Measurements from ENCODE around the gene ADGRG2. TPM values are rescaled to one million over a fixed set of nuclear protein-coding genes. Genes with fewer than 3 reads are reported as not detected.

ADGRG2 gene
- total RNA-seq, 3 donors from 2014 or later (not counting 1 experiment from before 2014, with no cell fraction given), result not detected

DNA sequence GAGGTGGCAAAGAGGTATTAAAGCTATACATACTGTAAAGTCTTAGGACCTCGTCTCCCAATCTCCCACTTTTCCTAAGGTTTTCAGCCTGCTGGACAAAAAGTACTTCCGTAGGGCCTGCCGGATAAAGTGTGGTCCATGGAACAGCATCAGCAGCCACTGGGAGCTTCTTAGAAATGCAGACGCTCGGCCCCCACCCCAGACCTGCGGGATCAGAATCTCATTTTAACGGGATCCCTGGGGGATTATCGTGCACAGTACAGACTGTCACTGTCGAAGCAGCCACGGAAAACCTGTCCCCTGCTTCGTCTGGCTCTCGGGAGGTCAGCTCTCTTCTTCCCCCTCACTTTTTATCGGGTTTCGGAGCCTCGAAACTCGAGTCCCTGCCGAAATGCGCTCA is 802 bp downstream of the ADGRG2 start:
- H3K27me3 Mint-ChIP-seq (ENCODE audit: low read depth in 2 of 2), result peaks cover 24 to 71% of the 10 kb centered on the region in 2 donors
- 4% methylated on average over 18 of the region's 18 CpGs for WGBS (ENCODE audit: insufficient coverage)
- Histone ChIP-seq H3K4me1 (ENCODE audit: control insufficient read depth, insufficient read depth, low read length) (peaks cover 3% of the 10 kb centered on the region), H3K27me3 (ENCODE audit: control insufficient read depth, insufficient read depth, low read length) (peaks cover 9% of the 10 kb centered on the region), H3K4me3 (ENCODE audit: low read length) (no peak overlapping the region), H3K9me3 (ENCODE audit: control insufficient read depth, insufficient read depth, low read length) (no peaks in the 10 kb centered on the region), H3K36me3 (ENCODE audit: control insufficient read depth, insufficient read depth, low read length) (no peaks in the 10 kb centered on the region), H3K27ac (ENCODE audit: low read length) (no peak overlapping the region)
- H3K9me3 Mint-ChIP-seq, result no peaks in the 10 kb centered on the region
- no peaks in the 10 kb centered on the region for H3K4me1 Mint-ChIP-seq
- TF ChIP-seq, protein P1, sequence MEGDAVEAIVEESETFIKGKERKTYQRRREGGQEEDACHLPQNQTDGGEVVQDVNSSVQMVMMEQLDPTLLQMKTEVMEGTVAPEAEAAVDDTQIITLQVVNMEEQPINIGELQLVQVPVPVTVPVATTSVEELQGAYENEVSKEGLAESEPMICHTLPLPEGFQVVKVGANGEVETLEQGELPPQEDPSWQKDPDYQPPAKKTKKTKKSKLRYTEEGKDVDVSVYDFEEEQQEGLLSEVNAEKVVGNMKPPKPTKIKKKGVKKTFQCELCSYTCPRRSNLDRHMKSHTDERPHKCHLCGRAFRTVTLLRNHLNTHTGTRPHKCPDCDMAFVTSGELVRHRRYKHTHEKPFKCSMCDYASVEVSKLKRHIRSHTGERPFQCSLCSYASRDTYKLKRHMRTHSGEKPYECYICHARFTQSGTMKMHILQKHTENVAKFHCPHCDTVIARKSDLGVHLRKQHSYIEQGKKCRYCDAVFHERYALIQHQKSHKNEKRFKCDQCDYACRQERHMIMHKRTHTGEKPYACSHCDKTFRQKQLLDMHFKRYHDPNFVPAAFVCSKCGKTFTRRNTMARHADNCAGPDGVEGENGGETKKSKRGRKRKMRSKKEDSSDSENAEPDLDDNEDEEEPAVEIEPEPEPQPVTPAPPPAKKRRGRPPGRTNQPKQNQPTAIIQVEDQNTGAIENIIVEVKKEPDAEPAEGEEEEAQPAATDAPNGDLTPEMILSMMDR (IDR thresholded peaks at IDR 0.05), result no peak
- DNase-seq (no peak), ATAC-seq (no peak)
- H3K27ac Mint-ChIP-seq, result no peak overlapping the region
- intact Hi-C loops (cut with micrococcal nuclease), result no loop called here
- H3K4me3 Mint-ChIP-seq, result no peak overlapping the region
- no peaks in the 10 kb centered on the region for H3K36me3 Mint-ChIP-seq

DNA sequence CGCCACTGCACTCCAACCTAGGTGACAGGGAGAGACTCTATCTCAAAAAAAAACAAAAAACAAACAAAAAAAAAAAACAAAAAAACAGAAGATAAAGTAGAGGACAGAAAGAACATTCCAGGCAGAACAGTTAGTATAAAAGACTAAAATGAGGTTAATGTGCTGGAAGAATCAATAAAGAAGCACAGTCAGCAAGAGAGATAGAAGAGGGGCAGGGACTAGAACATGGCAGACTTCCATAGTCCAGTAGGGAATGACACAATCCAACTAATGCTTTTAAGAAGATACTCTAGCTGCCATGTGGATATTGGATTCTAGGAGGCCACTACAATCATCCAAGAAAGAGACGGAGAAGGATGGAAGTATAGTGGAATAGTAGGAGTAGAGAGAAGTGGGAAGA is 11.6 kb downstream of the ADGRG2 start:
- DNase-seq (no peak), ATAC-seq (no peak)
- no peaks in the 10 kb centered on the region for H3K9me3 ChIP-seq (ENCODE audit: control insufficient read depth, insufficient read depth, low read length)
- H3K27me3 ChIP-seq (ENCODE audit: control insufficient read depth, insufficient read depth, low read length), result peaks cover 2% of the 10 kb centered on the region
- no peaks in the 10 kb centered on the region for H3K4me1 ChIP-seq (ENCODE audit: control insufficient read depth, insufficient read depth, low read length)
- no peaks in the 10 kb centered on the region for H3K36me3 Mint-ChIP-seq
- H3K27ac ChIP-seq (ENCODE audit: low read length), result no peak overlapping the region
- H3K4me3 Mint-ChIP-seq, result no peak overlapping the region
- TF ChIP-seq, protein P1 (IDR thresholded peaks at IDR 0.05), result no peak
- H3K27ac Mint-ChIP-seq, result no peak overlapping the region
- H3K4me1 Mint-ChIP-seq, result no peaks in the 10 kb centered on the region
- no peak overlapping the region for H3K4me3 ChIP-seq (ENCODE audit: low read length)
- H3K9me3 Mint-ChIP-seq, result peaks cover 0 to 2% of the 10 kb centered on the region in 2 donors
- 100% methylated on average over 1 of the region's 2 CpGs for WGBS (ENCODE audit: insufficient coverage)
- intact Hi-C loops (cut with micrococcal nuclease), result no loop called here
- H3K27me3 Mint-ChIP-seq (ENCODE audit: low read depth in 2 of 2), result peaks cover 27 to 38% of the 10 kb centered on the region in 2 donors
- no peaks in the 10 kb centered on the region for H3K36me3 ChIP-seq (ENCODE audit: control insufficient read depth, insufficient read depth, low read length)

DNA sequence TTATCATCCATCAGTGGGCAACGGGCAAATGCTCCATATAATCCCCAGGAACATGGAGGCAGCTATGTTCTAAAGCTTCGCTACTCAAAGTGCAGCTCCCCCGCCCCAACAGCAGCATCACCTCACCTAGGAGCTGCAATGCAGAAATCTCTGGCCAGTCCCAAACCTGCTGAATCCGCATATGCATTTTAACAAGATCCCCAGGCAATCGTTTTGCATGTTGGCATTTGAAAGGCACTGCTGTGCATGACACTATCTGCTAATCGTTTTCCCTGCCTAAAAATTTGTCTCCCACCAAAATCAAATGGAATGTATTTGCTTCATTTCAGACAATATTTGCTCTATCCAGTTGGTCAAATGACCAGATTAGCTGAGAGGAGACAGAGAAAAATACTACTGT is 15.2 kb downstream of the ADGRG2 start:
- Histone ChIP-seq H3K27me3 (ENCODE audit: control insufficient read depth, insufficient read depth, low read length) (peaks cover 2% of the 10 kb centered on the region), H3K4me1 (ENCODE audit: control insufficient read depth, insufficient read depth, low read length) (no peaks in the 10 kb centered on the region), H3K9me3 (ENCODE audit: control insufficient read depth, insufficient read depth, low read length) (no peaks in the 10 kb centered on the region), H3K4me3 (ENCODE audit: low read length) (no peak overlapping the region), H3K36me3 (ENCODE audit: control insufficient read depth, insufficient read depth, low read length) (no peaks in the 10 kb centered on the region), H3K27ac (ENCODE audit: low read length) (no peak overlapping the region)
- Mint-ChIP-seq H3K27ac (no peak overlapping the region), H3K4me3 (no peak overlapping the region), H3K9me3 (peaks cover 0 to 2% of the 10 kb centered on the region in 2 donors), H3K4me1 (no peaks in the 10 kb centered on the region), H3K36me3 (no peaks in the 10 kb centered on the region), H3K27me3 (ENCODE audit: low read depth in 2 of 2) (peaks cover 27 to 38% of the 10 kb centered on the region in 2 donors)
- TF ChIP-seq, protein P1 (IDR thresholded peaks at IDR 0.05), result no peak
- ATAC-seq (no peak), DNase-seq (no peak)
- 29% methylated on average over 6 of the region's 6 CpGs for WGBS (ENCODE audit: insufficient coverage)
- intact Hi-C loops (cut with micrococcal nuclease), result no loop called here

DNA sequence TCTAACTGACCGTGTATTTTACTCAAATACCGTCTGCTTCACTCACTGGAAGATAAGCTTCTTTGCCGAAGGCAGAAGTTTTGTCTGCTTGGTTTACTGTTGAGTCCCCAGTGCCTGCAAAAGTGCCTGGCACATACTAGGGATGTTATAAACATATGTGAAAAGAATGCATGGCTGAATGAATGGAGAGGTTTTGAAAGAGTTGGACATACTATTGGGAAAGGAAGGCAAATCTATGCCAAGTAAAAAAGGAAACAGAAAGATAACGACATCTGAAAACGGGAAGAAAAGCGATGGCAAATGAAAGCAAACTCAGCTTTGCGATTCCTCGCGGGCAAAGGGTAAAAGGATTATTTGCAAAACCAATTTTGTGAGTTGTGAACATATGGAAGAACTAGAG is 21.7 kb downstream of the ADGRG2 start:
- H3K9me3 Mint-ChIP-seq, result no peaks in the 10 kb centered on the region
- no peaks in the 10 kb centered on the region for H3K27me3 Mint-ChIP-seq (ENCODE audit: low read depth in 2 of 2)
- Histone ChIP-seq H3K36me3 (ENCODE audit: control insufficient read depth, insufficient read depth, low read length) (no peaks in the 10 kb centered on the region), H3K27ac (ENCODE audit: low read length) (no peak overlapping the region), H3K4me3 (ENCODE audit: low read length) (no peak overlapping the region), H3K9me3 (ENCODE audit: control insufficient read depth, insufficient read depth, low read length) (no peaks in the 10 kb centered on the region), H3K27me3 (ENCODE audit: control insufficient read depth, insufficient read depth, low read length) (no peaks in the 10 kb centered on the region), H3K4me1 (ENCODE audit: control insufficient read depth, insufficient read depth, low read length) (no peaks in the 10 kb centered on the region)
- DNase-seq (no peak), ATAC-seq (no peak)
- H3K36me3 Mint-ChIP-seq, result no peaks in the 10 kb centered on the region
- H3K4me3 Mint-ChIP-seq, result no peak overlapping the region
- no peaks in the 10 kb centered on the region for H3K4me1 Mint-ChIP-seq
- WGBS (ENCODE audit: insufficient coverage), result 93% methylated on average over 9 of the region's 9 CpGs
- no peak overlapping the region for H3K27ac Mint-ChIP-seq
- TF ChIP-seq, protein P1 (IDR thresholded peaks at IDR 0.05), result no peak
- intact Hi-C loops (cut with micrococcal nuclease), result no loop called here

Data from natural killer cell (primary cell).